ENCODE data around the gene PLXNB3. TPM values are rescaled to one million over a fixed set of nuclear protein-coding genes. Genes with fewer than 3 reads are reported as not detected.
A peak's percentile ranks its signal among the peaks of the same experiment; 100 is the strongest.

Gene PLXNB3
- total RNA-seq, 4 donors from 2014 or later, result 2.7 to 25.6 (median 7.6) TPM

- Histone ChIP-seq H3K4me3 (no peak overlapping the region), H3K36me3 (no peaks in the 10 kb centered on the region), H3K9me3 (no peaks in the 10 kb centered on the region), H3K4me1 (no peaks in the 10 kb centered on the region), H3K27me3 (no peaks in the 10 kb centered on the region), H3K27ac (no peak overlapping the region)
- DNase-seq, result no peak
- no peak for TF ChIP-seq CTCF (IDR thresholded peaks at IDR 0.05)
Observed at GRCh38 chrX:153771415-153772315, 7.6 kb downstream of the PLXNB3 start.

GRCh38 chrX:153772316-153773217 is 8.5 kb downstream of the PLXNB3 start:
- Histone ChIP-seq H3K36me3 (no peaks in the 10 kb centered on the region), H3K4me1 (no peaks in the 10 kb centered on the region)

GRCh38 chrX:153773218-153773611 is 9.2 kb downstream of the PLXNB3 start:
- no peak for TF ChIP-seq CTCF (IDR thresholded peaks at IDR 0.05)
- TF ChIP-seq POLR2A (IDR thresholded peaks at IDR 0.05), result no peak
- Histone ChIP-seq H3K4me3 (no peak overlapping the region), H3K36me3 (no peaks in the 10 kb centered on the region), H3K9me3 (no peaks in the 10 kb centered on the region), H3K27me3 (no peaks in the 10 kb centered on the region), H3K4me1 (no peaks in the 10 kb centered on the region), H3K27ac (no peak overlapping the region)
- peak in 1 of 3 donors; percentile 15 for DNase-seq

More at GRCh38 chrX:153772316-153773217, 8.5 kb downstream of the PLXNB3 start:
- H3K27ac ChIP-seq, result no peak overlapping the region
- no peaks in the 10 kb centered on the region for H3K27me3 ChIP-seq
- TF ChIP-seq CTCF (IDR thresholded peaks at IDR 0.05) (no peak), POLR2A (IDR thresholded peaks at IDR 0.05) (no peak)
- H3K9me3 ChIP-seq, result no peaks in the 10 kb centered on the region
- no peak for DNase-seq
- H3K4me3 ChIP-seq, result no peak overlapping the region

- H3K4me3 ChIP-seq, result no peak overlapping the region
- no peaks in the 10 kb centered on the region for H3K4me1 ChIP-seq
- no peaks in the 10 kb centered on the region for H3K36me3 ChIP-seq
- DNase-seq, result peak in 1 of 3 donors; percentile 16
- H3K9me3 ChIP-seq, result no peaks in the 10 kb centered on the region
- no peak overlapping the region for H3K27ac ChIP-seq
- H3K27me3 ChIP-seq, result no peaks in the 10 kb centered on the region
- TF ChIP-seq POLR2A (IDR thresholded peaks at IDR 0.05), result no peak
- no peak for TF ChIP-seq CTCF (IDR thresholded peaks at IDR 0.05)
Observed at GRCh38 chrX:153773741-153774575, 9.9 kb downstream of the PLXNB3 start.
